IMR-90 (cell line): ENCODE measurements around the gene NRCAM. TPM values are rescaled to one million over a fixed set of nuclear protein-coding genes. Genes with fewer than 3 reads are reported as not detected.

ENCODE experiments used
- ATAC-seq: fragments of 200-7000 bp; cut with Tn5 transposase; 2 replicates; pipeline ENCODE4 v1.9.1; 2020; ENCODE audit warnings: low read depth, mild to moderate bottlenecking, moderate library complexity
- BruUV-seq: library from RNA; stranded (reverse); fragments of 400-500 nt; replicated peaks from 2 replicates; lab custom pipeline; 2021; lab: Mats Ljungman, UMichigan
- CTCF ChIA-PET: fragments of 300-600 bp; formaldehyde crosslinking; extraction: SDS; loops from one replicate; lab custom pipeline; 2021; ENCODE audit warnings: antibody characterized with exemption; lab: Yijun Ruan, JAX
- POLR2A ChIA-PET: fragments of 300-600 bp; sonication (Branson Sonifier 250); formaldehyde crosslinking; loops from one replicate; lab custom pipeline; 2022; ENCODE audit warnings: antibody characterized with exemption; ENCODE audit not compliant: unreplicated experiment; lab: Charles Lee
- DNase-seq: peaks from one replicate; pipeline ENCODE4 v3.0.0; 2013
- H2AFZ ChIP-seq: replicated peaks from 2 replicates; pipeline ENCODE3; 2013; ENCODE audit warnings: low read length, mild to moderate bottlenecking; ENCODE audit not compliant: poor library complexity
- H2AK5ac ChIP-seq: 2 replicates; pipeline ENCODE4 v1.6.1; 2013; ENCODE audit warnings: low read depth, low read length, inconsistent platforms
- H2AK9ac ChIP-seq: replicated peaks from 2 replicates; pipeline ENCODE3; 2013; ENCODE audit warnings: mild to moderate bottlenecking, low read depth, low read length, moderate library complexity; ENCODE audit not compliant: poor library complexity
- H2BK120ac ChIP-seq: 2 replicates; pipeline ENCODE4 v1.6.1; 2013; ENCODE audit warnings: low read depth, low read length, inconsistent platforms
- H2BK15ac ChIP-seq: 3 replicates; pipeline ENCODE4 v1.6.1; 2013; ENCODE audit warnings: low read depth, low read length, inconsistent platforms
- H2BK20ac ChIP-seq: 2 replicates; pipeline ENCODE4 v1.6.1; 2013; ENCODE audit warnings: low read depth, mild to moderate bottlenecking, inconsistent platforms, low read length, moderate library complexity
- H2BK5ac ChIP-seq: 2 replicates; pipeline ENCODE4 v1.6.1; 2013; ENCODE audit warnings: mild to moderate bottlenecking, low read depth, low read length, inconsistent platforms; ENCODE audit not compliant: poor library complexity, severe bottlenecking
- H3K14ac ChIP-seq: replicated peaks from 2 replicates; pipeline ENCODE4 v1.6.1; 2013; ENCODE audit warnings: low read depth, low read length, inconsistent platforms
- H3K18ac ChIP-seq: 2 replicates; pipeline ENCODE4 v1.6.1; 2013; ENCODE audit warnings: low read depth, low read length, control low read depth
- H3K23ac ChIP-seq: 2 replicates; pipeline ENCODE4 v1.6.1; 2013; ENCODE audit warnings: low read depth, low read length, inconsistent platforms
- H3K27ac ChIP-seq: 2 replicates; pipeline ENCODE4 v1.5.1; 2013; ENCODE audit warnings: mild to moderate bottlenecking, control low read depth, low read length; ENCODE audit not compliant: insufficient read depth
- H3K27me3 ChIP-seq: 2 replicates; pipeline ENCODE4 v1.6.1; 2013; ENCODE audit warnings: low read length; ENCODE audit not compliant: control insufficient read depth, insufficient read depth
- H3K36me3 ChIP-seq: 2 replicates; pipeline ENCODE4 v1.6.1; 2013; ENCODE audit warnings: low read length, mixed read lengths; ENCODE audit not compliant: control insufficient read depth, insufficient read depth
- H3K4ac ChIP-seq: 2 replicates; pipeline ENCODE4 v1.6.1; 2013; ENCODE audit warnings: low read depth, low read length, inconsistent platforms
- H3K4me1 ChIP-seq: 2 replicates; pipeline ENCODE4 v1.6.1; 2013; ENCODE audit warnings: low read length, mixed read lengths; ENCODE audit not compliant: control insufficient read depth, insufficient read depth
- H3K4me2 ChIP-seq: 2 replicates; pipeline ENCODE4 v1.6.1; 2013; ENCODE audit warnings: low read depth, mild to moderate bottlenecking, control low read depth, low read length, moderate library complexity
- H3K4me3 ChIP-seq: 2 replicates; pipeline ENCODE4 v1.5.1; 2013; ENCODE audit warnings: low read depth, mild to moderate bottlenecking, control low read depth, low read length, moderate library complexity; ENCODE audit not compliant: insufficient read depth
- H3K56ac ChIP-seq: 2 replicates; pipeline ENCODE4 v1.6.1; 2013; ENCODE audit warnings: low read length, inconsistent platforms; ENCODE audit not compliant: insufficient read depth; ENCODE audit errors: extremely low read depth
- H3K79me1 ChIP-seq, 2 experiments: 2 replicates each; pipeline ENCODE4 v1.6.1; 2013; ENCODE audit warnings: low read length in 2 of 2, inconsistent platforms in 1 of 2, low read depth in 1 of 2
- H3K9ac ChIP-seq: 2 replicates; pipeline ENCODE4 v1.6.1; 2013; ENCODE audit warnings: low read depth, low read length, control low read depth
- H3K9me1 ChIP-seq: 2 replicates; pipeline ENCODE4 v1.6.1; 2013; ENCODE audit warnings: low read length, inconsistent platforms; ENCODE audit not compliant: insufficient read depth
- H3K9me3 ChIP-seq: 2 replicates; pipeline ENCODE4 v1.6.1; 2013; ENCODE audit warnings: low read length; ENCODE audit not compliant: control insufficient read depth, insufficient read depth
- H4K20me1 ChIP-seq: 2 replicates; pipeline ENCODE4 v1.6.1; 2013; ENCODE audit warnings: low read length, inconsistent platforms; ENCODE audit not compliant: insufficient read depth
- H4K5ac ChIP-seq: 2 replicates; pipeline ENCODE4 v1.6.1; 2013; ENCODE audit warnings: mild to moderate bottlenecking, low read depth, low read length, control low read depth
- H4K8ac ChIP-seq, 2 experiments: 2 replicates each; pipeline ENCODE4 v1.6.1; 2013; ENCODE audit warnings: low read depth in 2 of 2, low read length in 2 of 2, control low read depth in 1 of 2, inconsistent platforms in 1 of 2
- H4K91ac ChIP-seq: 2 replicates; pipeline ENCODE4 v1.6.1; 2013; ENCODE audit warnings: low read depth, low read length, inconsistent platforms; ENCODE audit not compliant: insufficient read depth
- BHLHE40 ChIP-seq: fragments of 150-350 bp; IDR thresholded peaks from 2 replicates; pipeline ENCODE4 v1.6.1; 2016; ENCODE audit warnings: mild to moderate bottlenecking, low read depth, low read length
- CEBPB ChIP-seq: IDR thresholded peaks from 2 replicates; pipeline ENCODE4 v1.6.1; 2012; ENCODE audit warnings: low read depth, low read length, improper control_type of control experiment
- CHD1 ChIP-seq: IDR thresholded peaks from 2 replicates; pipeline ENCODE4 v1.6.1; 2012; ENCODE audit warnings: low read depth, low read length, improper control_type of control experiment
- CTCF ChIP-seq: conservative IDR thresholded peaks from 2 replicates; pipeline ENCODE4 v1.5.1; 2012; ENCODE audit warnings: mild to moderate bottlenecking, low read depth, low read length, improper control_type of control experiment
- ELK1 ChIP-seq: fragments of 150-350 bp; IDR thresholded peaks from 2 replicates; pipeline ENCODE4 v1.6.1; 2016; ENCODE audit warnings: low read depth, mild to moderate bottlenecking, low read length, moderate library complexity, borderline replicate concordance
- FOS ChIP-seq: fragments of 150-350 bp; IDR thresholded peaks from 2 replicates; pipeline ENCODE4 v1.6.1; 2016; ENCODE audit warnings: low read depth, low read length
- MAFK ChIP-seq: IDR thresholded peaks from 2 replicates; pipeline ENCODE4 v1.6.1; 2012; ENCODE audit warnings: low read depth, low read length, improper control_type of control experiment
- MAZ ChIP-seq: IDR thresholded peaks from 2 replicates; pipeline ENCODE4 v1.6.1; 2012; ENCODE audit warnings: low read depth, mild to moderate bottlenecking, low read length, improper control_type of control experiment, moderate library complexity, borderline replicate concordance
- MXI1 ChIP-seq: IDR thresholded peaks from 2 replicates; pipeline ENCODE4 v1.6.1; 2012; ENCODE audit warnings: low read depth, mild to moderate bottlenecking, low read length, moderate library complexity, borderline replicate concordance
- NFE2L2 ChIP-seq: fragments of 150-350 bp; IDR thresholded peaks from 2 replicates; pipeline ENCODE4 v1.6.1; 2016; ENCODE audit warnings: low read depth, mild to moderate bottlenecking, low read length
- POLR2A ChIP-seq: IDR thresholded peaks from 2 replicates; pipeline ENCODE4 v1.6.1; 2012; ENCODE audit warnings: mild to moderate bottlenecking, low read depth, low read length
- RAD21 ChIP-seq: IDR thresholded peaks from 2 replicates; pipeline ENCODE4 v1.6.1; 2012; ENCODE audit warnings: low read length, improper control_type of control experiment
- RCOR1 ChIP-seq: IDR thresholded peaks from 2 replicates; pipeline ENCODE4 v1.6.1; 2012; ENCODE audit warnings: mild to moderate bottlenecking, low read length, improper control_type of control experiment; ENCODE audit not compliant: insufficient replicate concordance
- RFX5 ChIP-seq: IDR thresholded peaks from 2 replicates; pipeline ENCODE4 v1.8.0; 2012; ENCODE audit warnings: low read depth, mild to moderate bottlenecking, low read length, moderate library complexity
- SMC3 ChIP-seq: fragments of 150-350 bp; IDR thresholded peaks from 2 replicates; pipeline ENCODE4 v1.6.1; 2016; ENCODE audit warnings: low read depth, mild to moderate bottlenecking, antibody characterized with exemption, low read length, moderate library complexity
- USF2 ChIP-seq: fragments of 150-350 bp; IDR thresholded peaks from 2 replicates; pipeline ENCODE4 v1.6.1; 2017; ENCODE audit warnings: mild to moderate bottlenecking, antibody characterized with exemption, low read length, low read depth
- WGBS, 2 experiments: methylation state at CpG; one replicate each; pipeline versions ENCODE4 v1.1.5 to v1.1.7; 2013; ENCODE audit warnings: missing lambda C conversion rate in 2 of 2; ENCODE audit not compliant: insufficient read length in 1 of 2; ENCODE audit errors: extremely low coverage in 2 of 2; 5-methylcytosine and 5-hydroxymethylcytosine counted together
- dilution Hi-C: fragments of 300-500 bp; cut with HindIII; formaldehyde crosslinking; loops from one replicate; pipeline ENCODE4 v1.14.3; 2018; ENCODE audit warnings: low sequenced_read_pairs; ENCODE audit not compliant: unreplicated experiment
- in situ Hi-C: fragments of 300-500 bp; cut with MboI; formaldehyde crosslinking; loops from 3 replicates; pipeline ENCODE4 v1.14.3; 2019; ENCODE audit warnings: low sequenced_read_pairs, inconsistent platforms, mixed read lengths
- intact Hi-C: fragments of 100-400 bp; cut with micrococcal nuclease; formaldehyde crosslinking; loops from 2 replicates; pipeline ENCODE4 v1.10.0; 2022
- polyA plus RNA-seq, 3 experiments: library from polyadenylated mRNA; depleted of rRNA; stranded (reverse); fragments of >200 nt; gene quantifications; 2 replicates each; pipeline ENCODE4 v1.2.3, GENCODE V29; 2012; ENCODE audit warnings: low replicate concordance in 1 of 3
- total RNA-seq: library from RNA; depleted of rRNA; stranded (reverse); fragments of >200 nt; gene quantifications from 2 replicates; pipeline ENCODE4 v1.2.3, GENCODE V29; 2012

NRCAM gene
- total and polyA plus RNA-seq, 2 of the 4 experiments (the other 2 are of a cell fraction) = 0.46 to 1.1 TPM

- Histone ChIP-seq H3K9me1 (no peaks in the 10 kb centered on the region), H3K23ac (no peak overlapping the region), H2BK15ac (no peak overlapping the region), H3K27me3 (no peaks in the 10 kb centered on the region; the same call in 1 of the 2 replicates), H4K20me1 (no peaks in the 10 kb centered on the region), H3K14ac (no peak overlapping the region), H3K4me2 (no peak overlapping the region), H2AFZ (no peak overlapping the region), H3K79me1 (no peaks in the 10 kb centered on the region), H4K5ac (no peak overlapping the region), H3K4ac (no peak overlapping the region), H2BK5ac (no peak overlapping the region), H3K9me3 (no peaks in the 10 kb centered on the region), H3K56ac (no peak overlapping the region), H3K4me3 (no peak overlapping the region), H4K8ac (no peak overlapping the region), H2BK20ac (no peak overlapping the region), H3K9ac (no peak overlapping the region), H3K18ac (no peak overlapping the region), H3K4me1 (no peaks in the 10 kb centered on the region), H2BK120ac (no peak overlapping the region), H2AK9ac (no peak overlapping the region), H4K91ac (no peak overlapping the region), H3K27ac (no peak overlapping the region), H3K36me3 (no peaks in the 10 kb centered on the region), H2AK5ac (no peak overlapping the region)
- dilution Hi-C loops = no loop called here
- ChIA-PET CTCF (no interaction called here), POLR2A (no interaction called here)
- no peak for TF ChIP-seq CEBPB
- TF ChIP-seq RFX5 = no peak
- TF ChIP-seq MAZ = no peak
- no peak for TF ChIP-seq RAD21
- TF ChIP-seq RCOR1 = no peak
- TF ChIP-seq MAFK = no peak
- TF ChIP-seq MXI1 = no peak
- no peak for TF ChIP-seq CTCF
- TF ChIP-seq NFE2L2 = no peak
- no peak for TF ChIP-seq FOS
- no peak for TF ChIP-seq BHLHE40
- TF ChIP-seq ELK1 = no peak
- TF ChIP-seq USF2 = no peak
- no peak for TF ChIP-seq POLR2A
- no peak for TF ChIP-seq SMC3
- TF ChIP-seq CHD1 = no peak
- ATAC-seq (no peak), DNase-seq (no peak)
- no TSS peak for BruUV-seq
- in situ Hi-C loops = no loop called here
- 70% methylated on average over 2 of the region's 4 CpGs; no CpG with 5 or more reads in 1 of the 2 experiments for WGBS, 2 experiments
- intact Hi-C loops = no loop called here
Observed at GRCh38 chr7:108424013-108424412, 32.2 kb downstream of the NRCAM start.
